Measurements from ENCODE around the gene ZC3H7B.

ZC3H7B gene

DNA sequence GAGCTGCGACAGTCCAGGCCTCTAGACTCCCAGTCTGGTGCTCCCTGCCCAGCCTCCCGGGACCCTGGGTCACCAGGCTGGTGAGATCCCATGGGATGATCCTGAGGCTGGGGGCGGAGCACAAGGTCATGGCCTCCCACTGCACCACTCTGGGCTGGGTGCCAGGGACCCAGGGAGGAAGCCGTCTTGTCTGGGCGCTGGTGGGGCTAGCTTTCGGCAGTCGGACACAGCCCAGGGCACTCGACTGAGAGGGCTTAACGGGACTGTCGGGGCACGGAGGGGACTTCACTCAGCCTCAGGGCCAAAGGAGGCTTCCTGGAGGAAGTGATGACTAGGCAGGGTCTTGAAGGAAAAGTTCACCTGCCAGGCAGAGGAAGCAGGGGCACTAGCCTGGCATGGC, 39.0 kb downstream of the ZC3H7B start:
- H3K4me3 ChIP-seq (ENCODE audit: low read depth, low read length): no peak overlapping the region
- TF ChIP-seq CTCF (IDR thresholded peaks at IDR 0.05; ENCODE audit: borderline replicate concordance, insufficient read depth, low read depth, low read length): no peak

- H3K4me3 ChIP-seq (ENCODE audit: low read depth, low read length): no peak overlapping the region
- TF ChIP-seq CTCF (IDR thresholded peaks at IDR 0.05; ENCODE audit: borderline replicate concordance, insufficient read depth, low read depth, low read length): no peak
Measured at GRCh38 chr22:41341012-41341411, 39.7 kb downstream of the ZC3H7B start.

DNA sequence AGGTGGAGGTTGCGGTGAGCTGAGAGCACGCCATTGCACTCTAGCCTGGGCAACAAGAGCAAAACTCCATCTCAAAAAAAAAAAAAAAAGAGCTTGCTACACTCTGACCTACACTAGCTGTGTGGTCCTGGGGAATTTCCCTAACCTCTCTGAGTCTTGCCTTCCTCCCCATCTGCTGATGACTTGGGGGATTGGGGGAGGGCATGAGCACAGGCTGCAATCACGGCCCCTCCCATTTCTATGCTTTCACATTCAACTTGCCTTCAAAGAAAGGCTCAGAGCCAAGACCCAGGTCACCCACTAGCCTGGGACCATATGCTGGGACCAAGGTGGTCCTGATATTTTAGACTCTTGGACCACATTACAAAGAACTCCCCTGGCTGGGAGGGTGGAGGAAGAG, 40.7 kb downstream of the ZC3H7B start:
- H3K4me3 ChIP-seq (ENCODE audit: low read depth, low read length): no peak overlapping the region
- TF ChIP-seq CTCF (IDR thresholded peaks at IDR 0.05; ENCODE audit: borderline replicate concordance, insufficient read depth, low read depth, low read length): no peak

DNA sequence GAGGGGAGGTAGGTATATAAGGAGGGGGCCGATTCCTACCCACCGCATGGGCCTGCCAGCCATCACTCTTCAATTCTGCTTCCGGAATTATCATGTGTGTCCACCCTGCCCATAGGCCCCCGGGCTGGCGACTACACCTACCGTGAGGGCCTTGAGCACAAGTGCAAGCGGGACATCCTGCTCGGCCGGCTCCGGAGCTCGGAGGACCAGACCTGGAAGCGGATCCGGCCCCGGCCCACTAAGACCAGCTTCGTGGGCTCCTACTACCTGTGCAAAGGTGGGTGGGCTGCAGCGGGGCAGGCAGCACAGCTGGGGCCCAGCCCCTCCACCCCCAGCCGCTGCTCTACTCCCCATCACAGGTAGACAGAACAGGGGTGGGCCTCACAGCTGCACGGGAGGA, 42.0 kb downstream of the ZC3H7B start:
- H3K4me3 ChIP-seq (ENCODE audit: low read depth, low read length): no peak overlapping the region
- TF ChIP-seq CTCF (IDR thresholded peaks at IDR 0.05; ENCODE audit: borderline replicate concordance, insufficient read depth, low read depth, low read length): no peak

- TF ChIP-seq CTCF (IDR thresholded peaks at IDR 0.05; ENCODE audit: borderline replicate concordance, insufficient read depth, low read depth, low read length): no peak
- H3K4me3 ChIP-seq (ENCODE audit: low read depth, low read length): no peak overlapping the region
Measured at GRCh38 chr22:41343717-41344116, 42.4 kb downstream of the ZC3H7B start.

DNA sequence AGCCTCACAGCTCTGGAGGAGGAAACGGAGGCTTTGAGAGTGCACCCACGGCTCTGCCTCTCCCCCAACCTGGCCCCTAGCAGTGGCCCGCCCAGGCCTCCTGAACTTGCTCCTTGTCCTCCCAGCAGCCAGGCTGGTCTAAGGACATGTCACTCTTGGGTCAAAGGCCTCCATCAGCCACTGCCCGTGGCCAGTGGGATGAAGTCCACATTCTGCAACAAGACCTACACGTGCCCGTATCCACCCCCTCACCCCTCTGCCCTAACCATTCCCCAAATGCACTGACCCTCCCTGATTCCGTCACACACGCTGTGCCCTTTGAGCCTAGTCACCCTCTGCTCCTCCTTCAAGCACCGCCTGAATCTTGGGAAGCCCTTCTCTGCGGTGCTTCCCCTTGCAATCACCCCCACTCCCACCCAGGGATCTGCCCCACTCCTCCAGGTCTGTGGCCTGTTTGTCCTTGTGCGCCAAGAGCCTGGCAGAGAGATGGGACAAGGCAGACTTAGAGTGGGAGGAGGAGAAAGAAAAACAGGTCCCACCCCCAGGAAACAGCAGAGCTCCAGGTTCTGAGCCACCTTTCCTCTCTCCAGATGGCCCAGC, 43.0 kb downstream of the ZC3H7B start:
- TF ChIP-seq CTCF (IDR thresholded peaks at IDR 0.05; ENCODE audit: borderline replicate concordance, insufficient read depth, low read depth, low read length): no peak
- H3K4me3 ChIP-seq (ENCODE audit: low read depth, low read length): no peak overlapping the region

GRCh38 chr22:41345807-41346335, 44.5 kb downstream of the ZC3H7B start:
- no peak for TF ChIP-seq CTCF (IDR thresholded peaks at IDR 0.05; ENCODE audit: borderline replicate concordance, insufficient read depth, low read depth, low read length)
- no peak overlapping the region for H3K4me3 ChIP-seq (ENCODE audit: low read depth, low read length)
